ENCODE data around the gene DLX2.
"Not testable (repeated sequence)": the region's sequence is repeated elsewhere in the genome, so short reads cannot be mapped to it uniquely, and the experiment has no call there.

- TF ChIP-seq POLR2A, EP300, CTCF, POLR2AphosphoS5 (IDR thresholded peaks at IDR 0.05): not testable (repeated sequence)
Measured at GRCh38 chr2:172067905-172068304, 34.8 kb downstream of the DLX2 start.

All from gastroesophageal sphincter (tissue), 3 donors.